Measurements from ENCODE around the gene CLDN9.
"Not testable (repeated sequence)": the region's sequence is repeated elsewhere in the genome, so short reads cannot be mapped to it uniquely, and the experiment has no call there.

Gene CLDN9

DNA sequence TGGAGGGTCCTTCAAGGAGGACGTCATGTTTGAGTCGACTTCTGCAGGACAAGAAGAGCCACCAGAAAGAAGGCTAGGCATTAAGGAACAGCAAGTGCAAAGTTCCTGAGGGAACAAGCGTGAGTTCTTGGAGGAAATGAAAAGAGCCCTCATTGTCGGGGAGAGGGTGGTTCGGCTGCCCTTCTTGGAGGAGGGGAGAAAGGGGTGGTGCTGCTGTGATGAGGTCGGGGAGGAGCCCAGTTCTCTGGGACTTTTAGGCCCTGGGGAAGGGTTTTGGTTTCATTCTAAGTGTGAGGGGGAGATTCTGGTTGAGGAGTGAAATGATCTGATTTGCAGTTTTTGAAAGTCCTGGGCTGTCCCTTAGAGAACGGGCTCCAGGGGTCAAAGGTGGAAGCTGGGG lies 19.9 kb downstream of the CLDN9 start:
- no peak for DNase-seq (ENCODE audit: low spot score)

DNA sequence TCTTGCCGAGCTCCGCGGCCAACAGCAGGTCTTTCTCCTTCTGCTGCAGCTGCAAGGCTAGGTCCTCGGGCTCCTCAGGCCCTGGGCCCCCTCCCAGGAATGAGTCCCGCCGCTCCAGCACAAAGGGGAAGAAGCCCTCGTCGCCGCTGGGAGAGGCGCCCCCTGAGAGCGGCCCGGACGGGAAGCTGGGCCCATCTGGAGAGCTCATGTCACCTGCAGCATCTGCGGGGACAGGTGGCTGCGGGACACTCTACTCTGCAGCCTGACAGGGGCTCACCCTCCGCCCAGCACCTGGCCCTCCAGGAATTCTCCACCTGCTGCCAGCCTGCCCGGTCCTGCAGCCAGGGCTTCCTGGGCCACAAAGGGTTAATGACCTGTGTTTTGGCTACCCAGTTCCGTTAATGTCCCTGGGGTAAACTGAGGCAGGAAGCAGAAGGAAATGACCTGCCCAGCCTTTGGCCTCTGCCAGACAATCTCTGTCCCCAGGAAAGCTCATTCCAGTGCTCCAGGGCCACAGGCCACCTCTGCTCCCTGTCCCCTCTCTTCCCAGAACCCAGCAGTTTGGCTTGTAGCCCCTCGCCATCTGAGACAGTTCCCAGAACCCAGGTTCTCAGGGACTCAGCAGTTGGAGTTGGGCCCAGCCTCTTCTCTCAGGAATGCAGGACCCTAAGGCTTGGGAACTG lies 22.7 kb downstream of the CLDN9 start:
- DNase-seq (ENCODE audit: low spot score) = no peak

DNA sequence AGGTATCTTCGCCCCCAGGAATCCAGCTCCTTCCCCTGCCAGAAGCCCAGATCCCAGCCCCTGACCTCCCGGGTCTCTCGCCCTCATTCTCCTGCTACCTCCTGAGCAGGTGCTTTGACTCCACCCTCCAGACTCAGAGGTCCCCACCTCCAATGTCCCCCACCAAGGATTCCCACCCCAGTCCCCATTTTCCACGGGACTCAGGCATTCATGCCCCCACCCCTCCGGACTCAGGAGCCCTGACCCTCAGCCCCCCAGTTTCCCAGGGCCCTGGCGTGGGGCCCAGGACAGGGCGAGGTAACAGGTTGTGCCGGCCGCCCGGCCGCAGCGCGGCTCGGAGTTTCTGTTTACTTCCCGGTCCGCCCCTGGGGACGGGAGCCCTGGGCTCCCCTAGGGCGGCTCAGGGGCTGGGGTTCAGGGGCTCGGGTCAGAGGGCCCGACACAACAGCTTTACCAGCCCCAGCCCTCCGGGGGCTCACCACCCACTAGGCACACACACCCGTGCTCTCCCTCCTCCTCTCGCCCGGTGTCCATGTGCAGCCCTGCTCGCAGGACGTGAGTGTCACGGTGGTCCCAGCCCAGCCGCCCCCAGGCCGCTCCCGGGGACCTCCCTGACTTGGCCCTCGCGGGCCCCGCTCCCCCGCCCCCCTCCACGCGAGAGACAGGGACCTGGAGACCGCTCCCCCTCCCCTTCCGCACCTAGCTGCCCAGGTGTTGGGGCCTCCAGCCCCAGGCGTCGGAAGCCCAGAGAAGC lies 23.4 kb downstream of the CLDN9 start:
- no peak for DNase-seq (ENCODE audit: low spot score)

DNA sequence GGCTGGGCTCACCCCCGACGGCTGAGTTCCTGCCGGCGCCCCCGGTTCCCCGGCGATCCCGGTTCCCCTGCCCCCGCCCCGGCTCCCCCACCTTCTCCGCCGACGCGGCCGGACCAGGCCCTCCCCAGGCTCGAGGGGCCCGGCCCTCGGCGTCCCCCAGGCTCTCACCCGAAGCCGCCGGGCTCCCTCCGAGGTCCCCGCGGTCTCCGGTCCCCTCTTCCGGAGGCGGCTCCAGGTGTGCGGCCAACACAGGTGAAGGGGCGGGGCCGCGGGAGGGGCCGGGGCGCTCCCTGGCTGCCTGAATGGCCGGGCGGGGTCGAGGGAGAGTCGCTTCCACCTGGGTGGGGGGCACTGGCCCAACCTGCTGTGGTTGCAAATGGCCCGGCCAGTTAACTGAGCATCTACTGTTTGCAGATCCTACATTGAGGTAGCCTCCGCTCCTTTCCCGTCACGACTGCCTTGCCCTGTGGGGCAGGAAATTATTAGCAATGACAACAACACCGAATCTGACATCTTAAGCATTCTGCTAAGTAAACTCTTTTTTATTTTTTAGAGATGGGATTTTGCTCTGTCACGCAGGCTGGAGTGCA lies 24.1 kb downstream of the CLDN9 start, which contains the start of gene BICDL2:
Gene BICDL2 (minus strand): TSS at position 219 of the 590 bp plus-strand sequence. CDS start 1,448 bp downstream, outside the sequence.
- no peak for DNase-seq (ENCODE audit: low spot score)

DNA sequence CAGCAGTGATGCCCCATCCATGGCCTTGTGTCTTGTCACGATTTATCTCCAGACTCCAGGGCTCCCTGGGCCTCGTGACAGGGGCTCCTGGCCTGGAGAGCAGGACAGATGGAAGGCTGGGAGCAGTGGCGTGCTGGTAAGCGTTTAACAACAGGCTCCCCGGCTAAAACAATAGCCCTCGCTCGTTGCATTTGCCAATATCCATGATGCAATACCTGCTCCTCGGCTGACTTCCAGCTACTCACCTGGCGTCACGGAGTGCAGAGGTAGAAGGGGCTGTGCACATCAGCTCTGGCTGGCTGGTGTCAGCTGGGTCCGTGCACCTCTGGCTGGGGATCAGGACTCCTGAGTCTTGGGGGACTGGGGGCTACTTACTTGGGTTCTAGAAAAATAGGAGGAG lies 25.5 kb downstream of the CLDN9 start:
- DNase-seq (ENCODE audit: low spot score) = no peak

DNA sequence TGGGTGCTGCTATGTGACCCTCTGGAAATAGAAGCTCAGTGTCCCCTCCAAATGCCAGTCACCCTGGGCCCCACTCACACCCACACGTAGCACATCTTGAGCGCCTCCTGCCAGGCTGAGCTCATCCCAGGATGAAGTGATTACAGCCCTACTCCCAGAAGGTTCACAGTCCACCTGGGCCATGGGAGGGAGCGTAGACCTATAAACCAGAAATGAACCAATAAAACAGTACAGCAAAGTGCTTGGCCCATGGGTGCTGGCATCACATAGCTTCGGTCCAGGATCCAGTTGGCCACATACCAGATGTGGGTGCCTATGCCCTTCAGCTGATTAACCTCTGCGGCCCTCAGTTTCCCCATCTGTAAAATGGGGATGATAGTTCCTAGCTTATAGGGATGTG lies 26.2 kb downstream of the CLDN9 start:
- DNase-seq (ENCODE audit: low spot score) = no peak

DNA sequence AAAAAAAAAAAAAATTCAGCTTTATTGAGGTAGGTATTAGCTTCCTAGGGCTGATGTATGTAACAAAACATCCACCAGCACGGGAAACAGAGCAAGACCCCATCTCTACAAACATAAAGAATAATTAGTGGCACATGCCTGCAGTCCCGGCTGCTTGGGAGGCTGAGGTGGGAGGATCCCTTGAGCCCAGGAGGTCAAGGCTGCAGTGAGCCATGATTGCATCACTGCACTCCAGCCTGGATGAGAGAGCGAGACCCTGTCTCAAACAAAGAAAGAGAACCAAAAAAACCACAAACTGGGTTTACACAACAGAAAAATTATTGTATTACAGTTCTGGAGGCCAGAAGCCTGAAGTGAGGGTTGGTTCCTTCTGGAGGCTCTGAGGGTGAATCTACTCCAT lies 29.7 kb downstream of the CLDN9 start:
- no peak for DNase-seq (ENCODE audit: low spot score)

DNA sequence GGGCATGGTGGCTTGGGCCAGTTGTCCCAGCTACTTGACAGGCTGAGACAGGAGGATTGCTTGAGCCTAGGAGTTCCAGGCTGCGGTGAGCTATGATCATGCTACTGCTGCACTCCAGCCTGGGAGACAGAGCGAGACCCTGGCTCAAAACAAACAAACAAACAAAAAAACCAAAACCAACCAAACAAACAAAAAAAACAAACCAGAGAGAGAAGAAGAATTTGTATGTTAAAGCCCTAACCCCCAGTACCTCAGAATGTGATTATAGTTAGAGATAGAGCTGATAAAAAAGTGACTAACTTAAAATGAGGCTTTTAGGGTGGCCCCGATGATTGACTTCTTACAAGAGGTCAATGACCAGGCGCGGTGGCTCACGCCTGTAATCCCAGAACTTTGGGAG lies 32.0 kb downstream of the CLDN9 start:
- DNase-seq (ENCODE audit: low spot score) = no peak

DNA sequence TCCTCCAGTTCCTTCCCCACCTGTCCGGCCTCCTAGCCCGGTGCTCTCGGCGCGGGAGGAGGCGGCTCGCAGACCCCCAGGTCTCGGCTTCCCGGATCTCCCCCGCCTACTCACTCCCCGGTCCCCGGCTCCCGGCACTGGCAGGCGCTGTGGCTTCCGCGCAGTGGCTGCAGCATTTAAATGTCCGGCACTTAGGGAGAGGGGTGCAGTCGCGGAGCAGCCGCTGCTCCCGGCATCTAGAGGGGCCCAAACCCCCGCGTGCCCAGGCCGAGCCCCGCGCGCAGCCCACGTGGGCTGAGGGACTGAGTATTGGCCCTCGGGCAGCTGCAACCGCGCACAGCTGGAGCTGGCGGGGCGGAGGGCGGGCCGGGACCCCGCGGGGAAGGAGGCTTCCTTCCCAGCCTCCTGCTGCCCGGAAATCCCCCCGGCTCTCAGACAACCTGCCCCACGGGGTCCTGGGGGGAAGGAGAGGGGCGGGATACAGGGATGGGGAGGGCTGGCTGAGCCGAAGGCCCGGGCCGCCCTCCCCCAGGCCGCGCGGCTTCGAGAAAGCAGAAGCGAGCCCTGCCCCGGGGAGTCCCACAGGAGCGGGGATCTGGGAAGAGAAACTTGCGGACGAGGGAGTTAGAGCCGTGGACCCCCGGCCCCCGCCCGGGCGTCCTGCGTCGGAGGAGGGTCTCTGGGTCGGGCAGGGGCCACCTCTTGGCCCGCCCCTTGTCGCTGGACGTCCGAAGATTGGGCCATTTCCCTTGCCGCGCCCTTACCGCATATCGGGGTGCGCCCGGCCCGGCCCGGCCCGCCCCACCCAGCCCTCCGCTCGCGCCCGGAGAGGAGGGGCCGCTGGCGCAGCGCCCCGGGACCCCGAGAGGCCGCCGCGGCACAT lies 33.3 kb downstream of the CLDN9 start, which contains the start of gene MMP25:
Gene MMP25 (plus strand): TSS at position 804 of the 883 bp plus-strand sequence. CDS start 357 bp downstream, outside the sequence.
- no peak for DNase-seq (ENCODE audit: low spot score)

DNA sequence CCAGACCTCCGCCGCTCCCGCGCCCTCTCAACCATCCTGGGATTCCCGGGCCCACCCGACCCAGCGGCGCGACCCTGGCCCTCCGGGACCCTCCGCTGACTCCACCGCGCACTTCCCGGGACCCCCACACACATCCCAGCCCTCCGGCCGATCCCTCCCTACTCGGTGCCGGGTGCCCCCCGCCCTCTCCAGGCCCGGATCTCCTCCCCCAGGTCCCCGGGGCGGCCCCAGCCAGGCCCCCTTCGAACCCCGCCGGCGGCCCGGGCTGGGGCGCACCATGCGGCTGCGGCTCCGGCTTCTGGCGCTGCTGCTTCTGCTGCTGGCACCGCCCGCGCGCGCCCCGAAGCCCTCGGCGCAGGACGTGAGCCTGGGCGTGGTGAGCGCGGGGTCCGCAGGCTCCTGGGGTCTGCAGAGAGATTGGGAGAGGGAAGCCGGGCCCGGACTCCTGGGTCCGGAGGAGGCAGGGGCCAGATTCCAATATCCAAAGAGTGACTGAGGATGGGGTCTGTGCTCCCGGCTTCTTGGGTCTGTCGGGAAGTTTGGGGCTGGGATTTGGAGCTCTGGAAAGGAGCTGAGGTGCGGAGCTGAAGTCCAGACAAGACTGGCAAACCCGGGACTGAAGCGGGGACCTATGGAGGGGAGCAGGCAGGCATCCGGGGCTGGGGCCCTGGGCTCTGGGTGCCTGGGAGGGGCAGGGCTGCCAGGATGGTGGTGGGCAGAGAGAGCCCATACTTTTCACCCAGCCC lies 34.1 kb downstream of the CLDN9 start:
- no peak for DNase-seq (ENCODE audit: low spot score)

DNA sequence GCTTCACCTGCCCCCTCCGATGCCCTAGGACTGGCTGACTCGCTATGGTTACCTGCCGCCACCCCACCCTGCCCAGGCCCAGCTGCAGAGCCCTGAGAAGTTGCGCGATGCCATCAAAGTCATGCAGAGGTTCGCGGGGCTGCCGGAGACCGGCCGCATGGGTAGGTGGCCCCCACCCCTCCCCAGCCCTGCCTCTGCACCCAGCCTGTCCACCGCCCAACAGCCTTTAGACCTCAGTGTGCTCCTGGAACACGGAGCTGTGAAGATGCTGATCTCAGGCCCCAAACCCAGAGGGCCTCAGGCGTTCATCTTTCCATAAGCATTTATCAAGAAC lies 34.6 kb downstream of the CLDN9 start:
- DNase-seq (ENCODE audit: low spot score) = no peak

DNA sequence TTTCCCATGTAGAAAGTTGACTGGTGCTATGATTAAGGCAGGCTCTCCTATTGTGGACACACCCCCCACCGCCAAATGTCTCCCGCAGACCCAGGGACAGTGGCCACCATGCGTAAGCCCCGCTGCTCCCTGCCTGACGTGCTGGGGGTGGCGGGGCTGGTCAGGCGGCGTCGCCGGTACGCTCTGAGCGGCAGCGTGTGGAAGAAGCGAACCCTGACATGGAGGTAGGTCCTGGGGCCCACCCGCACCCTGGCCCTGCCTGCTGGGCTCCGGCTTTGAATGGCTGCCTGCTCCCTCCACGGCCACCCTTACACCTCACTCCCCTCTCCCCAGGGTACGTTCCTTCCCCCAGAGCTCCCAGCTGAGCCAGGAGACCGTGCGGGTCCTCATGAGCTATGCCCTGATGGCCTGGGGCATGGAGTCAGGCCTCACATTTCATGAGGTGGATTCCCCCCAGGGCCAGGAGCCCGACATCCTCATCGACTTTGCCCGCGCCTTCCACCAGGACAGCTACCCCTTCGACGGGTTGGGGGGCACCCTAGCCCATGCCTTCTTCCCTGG lies 37.3 kb downstream of the CLDN9 start:
- DNase-seq (ENCODE audit: low spot score) = no peak

DNA sequence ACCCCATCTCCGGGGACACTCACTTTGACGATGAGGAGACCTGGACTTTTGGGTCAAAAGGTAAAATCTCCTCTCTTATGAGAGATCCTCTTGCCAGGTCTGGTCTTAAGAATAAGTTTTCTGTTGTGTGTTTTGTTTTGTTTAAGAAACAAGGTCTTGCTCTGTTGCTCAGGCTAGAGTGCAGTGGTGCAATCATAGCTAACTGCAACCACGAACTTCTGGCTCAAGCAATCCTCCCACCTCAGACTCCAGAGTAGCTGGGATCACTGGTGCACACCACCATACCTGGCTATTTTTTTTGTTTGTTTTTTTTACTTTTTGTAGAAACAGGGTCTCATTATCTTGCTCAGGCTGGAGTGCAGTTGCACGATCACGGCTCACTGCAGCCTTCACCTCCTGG lies 37.8 kb downstream of the CLDN9 start:
- DNase-seq (ENCODE audit: low spot score) = no peak

DNA sequence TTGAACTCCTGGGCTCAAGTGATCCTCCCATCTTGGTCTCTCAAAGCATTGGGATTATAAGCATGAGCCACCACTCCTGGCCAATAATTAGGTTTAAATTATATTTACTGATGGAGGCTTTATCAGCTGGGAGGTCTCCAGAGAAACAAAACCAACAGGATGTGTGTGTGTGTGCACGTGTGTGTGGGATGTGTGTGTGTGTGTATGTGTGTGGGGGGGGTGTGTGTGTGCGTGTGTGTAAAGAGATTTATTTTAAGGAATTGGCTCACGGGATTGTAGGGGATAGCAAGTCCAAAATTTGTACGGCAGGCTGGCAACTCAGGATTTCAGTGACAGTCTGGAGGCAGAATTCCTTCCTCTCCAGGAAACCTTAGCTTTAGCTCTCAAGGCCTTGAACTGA lies 38.3 kb downstream of the CLDN9 start:
- no peak for DNase-seq (ENCODE audit: low spot score)

DNA sequence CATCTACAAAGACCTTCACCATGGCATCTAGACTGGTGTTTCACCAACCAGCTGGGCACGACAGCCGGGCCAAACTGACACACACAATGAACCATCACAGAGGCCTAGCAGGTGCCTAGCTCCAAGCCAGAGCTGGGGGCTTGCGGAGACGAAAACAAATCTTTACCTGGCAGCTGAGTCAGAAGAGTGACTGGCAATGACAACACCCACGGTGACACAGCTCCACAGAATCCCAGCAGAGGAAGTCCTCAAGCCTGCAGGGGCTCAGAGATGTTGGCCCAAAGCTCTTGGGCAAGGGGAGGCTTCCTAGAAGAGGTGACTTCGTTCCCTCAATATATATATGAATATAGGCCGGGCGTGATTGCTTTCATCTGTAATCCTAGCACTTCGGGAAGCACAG lies 38.8 kb downstream of the CLDN9 start:
- no peak for DNase-seq (ENCODE audit: low spot score)

DNA sequence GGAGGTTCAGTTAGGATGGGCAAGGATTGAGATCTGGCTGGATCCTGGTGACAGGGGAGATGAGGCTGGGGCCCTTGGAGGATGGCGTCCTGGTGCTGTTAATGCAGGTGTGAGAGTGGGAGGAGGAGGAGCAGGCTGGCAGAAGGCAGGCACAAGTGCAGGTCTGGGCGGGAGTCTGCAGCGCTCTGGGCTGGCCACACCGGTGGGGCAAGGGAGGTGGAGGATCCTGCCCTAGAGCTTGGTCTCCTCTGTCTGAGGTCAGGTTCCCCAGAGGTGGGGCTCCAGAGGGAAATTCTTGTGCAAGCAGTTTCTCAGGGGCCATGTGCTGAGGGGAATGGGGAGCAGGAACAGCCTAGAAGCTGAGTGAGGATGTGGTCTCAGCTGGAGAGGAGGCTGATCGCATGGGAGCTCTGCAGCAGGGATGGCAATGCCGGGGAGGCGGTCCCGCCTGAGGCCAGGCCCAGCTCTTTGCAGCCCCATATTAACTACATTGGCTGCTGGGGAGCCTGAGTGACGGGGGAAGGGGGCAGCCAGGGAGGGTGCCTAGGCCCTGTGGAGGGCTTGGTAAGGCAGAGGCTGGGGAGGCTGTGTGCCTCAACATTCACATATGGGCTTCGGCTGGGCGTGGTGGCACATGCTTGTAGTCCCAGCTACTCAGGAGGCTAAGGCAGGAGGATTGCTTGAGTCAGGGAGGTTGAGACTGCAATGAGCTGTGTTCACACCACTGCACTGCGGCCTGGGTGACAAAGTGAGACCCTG lies 40.0 kb downstream of the CLDN9 start:
- not testable (repeated sequence) for DNase-seq (ENCODE audit: low spot score)

DNA sequence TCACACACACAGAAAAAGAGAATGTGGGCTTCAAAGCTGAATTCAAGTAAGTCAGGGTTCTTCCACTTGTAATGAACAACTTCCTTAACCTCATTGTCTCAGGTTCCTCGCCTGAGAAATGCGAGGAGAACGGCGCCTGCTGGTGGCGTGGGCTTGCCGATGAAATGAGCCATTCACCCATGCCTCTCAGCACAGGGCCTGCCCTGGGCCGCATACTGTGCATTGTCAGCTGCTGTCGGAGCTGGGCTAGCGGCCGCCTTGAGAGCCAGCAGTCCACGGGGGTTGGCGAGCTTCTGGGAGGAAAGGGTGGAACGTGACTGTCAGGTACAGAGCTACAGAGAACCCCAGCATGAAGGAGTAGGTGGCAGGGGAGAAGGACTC lies 40.6 kb downstream of the CLDN9 start:
- DNase-seq (ENCODE audit: low spot score) = not testable (repeated sequence)

DNA sequence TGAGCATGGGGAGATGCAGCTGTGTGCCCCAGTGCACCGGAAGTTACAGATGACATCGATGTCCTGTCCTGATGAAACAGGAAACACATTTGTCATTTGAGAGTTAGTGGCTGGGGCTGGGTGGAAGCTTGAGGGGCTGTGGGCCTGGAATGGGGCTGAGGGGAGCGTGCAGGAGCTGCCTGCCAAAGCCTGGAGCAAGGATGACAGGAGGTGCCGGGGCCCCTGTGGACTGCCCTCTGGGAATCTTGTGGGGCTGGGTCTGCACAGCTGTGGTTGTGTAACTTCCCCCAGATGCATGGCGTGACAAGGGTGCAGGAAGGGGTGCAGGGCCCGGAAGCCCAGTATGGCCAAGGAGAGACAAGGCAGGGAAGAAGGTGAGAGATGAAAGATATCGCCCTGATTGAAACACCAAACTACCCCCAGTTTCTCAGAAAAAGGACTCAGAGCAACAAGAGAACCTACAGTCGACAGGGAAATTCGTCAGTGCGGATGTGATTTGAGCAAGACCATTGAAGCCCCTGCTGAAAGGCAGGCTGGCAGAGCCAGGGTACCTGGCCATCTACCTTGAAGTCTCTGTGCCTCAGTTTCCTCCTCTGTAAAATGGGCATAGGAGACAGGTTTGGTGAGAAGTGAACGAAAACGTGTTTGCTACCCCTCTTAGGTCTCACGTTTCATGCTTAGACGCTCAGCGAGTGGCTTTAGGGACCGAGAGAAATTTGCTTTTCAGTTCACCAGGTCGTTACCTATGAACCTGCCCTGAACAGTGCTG lies 42.4 kb downstream of the CLDN9 start:
- no peak for DNase-seq (ENCODE audit: low spot score)

DNA sequence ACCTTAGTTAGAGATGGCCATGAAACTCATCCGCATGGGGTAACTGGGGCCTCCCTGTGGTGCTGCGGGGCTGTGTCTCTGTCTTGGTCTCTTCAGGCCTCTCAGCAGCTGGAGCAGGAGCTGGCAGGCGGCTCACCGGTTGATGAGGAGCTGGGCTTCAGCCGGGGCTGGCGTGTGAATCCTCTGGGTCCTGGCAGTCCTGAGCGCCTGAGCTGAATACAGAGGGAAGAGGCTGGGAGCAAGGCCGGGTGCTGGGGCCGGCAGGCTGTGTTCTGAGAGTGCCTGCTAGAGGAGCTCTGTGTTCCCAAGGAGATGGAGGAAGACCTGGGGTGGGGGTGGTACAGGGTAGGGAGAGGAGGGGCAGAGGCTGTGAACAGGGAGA lies 43.0 kb downstream of the CLDN9 start:
- DNase-seq (ENCODE audit: low spot score) = not testable (repeated sequence)
